GM20000 (cell line): Measurements from ENCODE around the gene RGS9BP.

ENCODE experiments used
- DNase-seq: peaks from one replicate; pipeline ENCODE4 v3.0.0; 2012; ENCODE audit warnings: low spot score
- CTCF ChIP-seq: IDR thresholded peaks from 2 replicates; pipeline ENCODE4 v1.5.1; 2012; ENCODE audit warnings: mild to moderate bottlenecking, control low read depth; ENCODE audit errors: extremely low read depth, missing control alignments

Gene RGS9BP

GRCh38 chr19:32676895-32677359 lies 1.3 kb downstream of the RGS9BP start:
- TF ChIP-seq CTCF = no peak
- DNase-seq = no peak

- no peak for DNase-seq
- no peak for TF ChIP-seq CTCF
These were observed 2.0 kb downstream of the RGS9BP start for GRCh38 chr19:32677657-32678056.

GRCh38 chr19:32680986-32681385 lies 5.3 kb downstream of the RGS9BP start:
- no peak for TF ChIP-seq CTCF
- no peak for DNase-seq

GRCh38 chr19:32682317-32682716 lies 6.7 kb downstream of the RGS9BP start:
- TF ChIP-seq CTCF = no peak
- DNase-seq = no peak

- TF ChIP-seq CTCF = no peak
- no peak for DNase-seq
These were observed 11.3 kb downstream of the RGS9BP start for GRCh38 chr19:32686847-32687475.

GRCh38 chr19:32687681-32688080 lies 12.0 kb downstream of the RGS9BP start:
- DNase-seq = no peak
- no peak for TF ChIP-seq CTCF

GRCh38 chr19:32688311-32688710 lies 12.7 kb downstream of the RGS9BP start:
- TF ChIP-seq CTCF = no peak
- DNase-seq = no peak
